ENCODE measurements around the gene MDN1. TPM values are rescaled to one million over a fixed set of nuclear protein-coding genes. Genes with fewer than 3 reads are reported as not detected.

Gene MDN1
- polyA plus RNA-seq, 1 of the 3 experiments (the other 2 are of a cell fraction), result 8.5 TPM

GRCh38 chr6:89680150-89680549 lies 139.4 kb downstream of the MDN1 start:
- no peaks in the 10 kb centered on the region for H3K27me3 ChIP-seq (ENCODE audit: insufficient read depth)
- no peaks in the 10 kb centered on the region for H3K9me2 ChIP-seq
- H3K9me3 ChIP-seq, result no peaks in the 10 kb centered on the region
- DNase-seq, result no peak
- H3K9ac ChIP-seq, result no peak overlapping the region
- POLR2A ChIA-PET, result no interaction called here
- WGBS (ENCODE audit: low lambda C conversion rate), result 86% methylated on average over 2 of the region's 2 CpGs
- CTCF ChIA-PET, result interaction anchor here (1.0 kb wide), 1 partner anchor 34 kb away, joined by 3 read pairs; no protein-coding TSS in a partner anchor
- H3K79me2 ChIP-seq (ENCODE audit: insufficient read depth), result no peaks in the 10 kb centered on the region
- H4K20me1 ChIP-seq (ENCODE audit: insufficient read depth), result no peaks in the 10 kb centered on the region
- no peak overlapping the region for H3K4me3 ChIP-seq (ENCODE audit: low read depth in 2 of 2, low read length in 1 of 2)
- TF ChIP-seq RXRA (IDR thresholded peaks at IDR 0.05; ENCODE audit: borderline replicate concordance, low read depth) (no peak), MEF2A (IDR thresholded peaks at IDR 0.05; ENCODE audit: borderline replicate concordance, low read depth) (no peak), NFIC (IDR thresholded peaks at IDR 0.05; ENCODE audit: borderline replicate concordance) (peak; percentile 42)
- H2AFZ ChIP-seq (ENCODE audit: low read depth), result no peak overlapping the region
- peaks cover 44 to 59% of the 10 kb centered on the region in 2 experiments for H3K36me3 ChIP-seq (replicated peaks in 1 of 2; ENCODE audit: control insufficient read depth in 1 of 2, insufficient read depth in 2 of 2, low read length in 1 of 2)
- no peak overlapping the region for H3K27ac ChIP-seq (ENCODE audit: low read depth in 2 of 2, low read length in 1 of 2)
- no peaks in the 10 kb centered on the region for H3F3A ChIP-seq (replicated peaks; ENCODE audit: insufficient read depth)
- H3K4me2 ChIP-seq, result no peak overlapping the region
- H3K4me1 ChIP-seq (ENCODE audit: control insufficient read depth in 1 of 2, insufficient read depth in 2 of 2, low read depth in 1 of 2, low read length in 1 of 2), result peaks cover 0 to 10% of the 10 kb centered on the region in 2 experiments; a peak in 3 of 4 replicates

GRCh38 chr6:89679215-89680120 lies 140.1 kb downstream of the MDN1 start:
- peaks cover 41 to 59% of the 10 kb centered on the region in 2 experiments for H3K36me3 ChIP-seq (replicated peaks in 1 of 2; ENCODE audit: control insufficient read depth in 1 of 2, insufficient read depth in 2 of 2, low read length in 1 of 2)
- no peak overlapping the region for H2AFZ ChIP-seq (ENCODE audit: low read depth)
- H3K27ac ChIP-seq (ENCODE audit: low read depth in 2 of 2, low read length in 1 of 2), result no peak overlapping the region
- peaks cover 0 to 10% of the 10 kb centered on the region in 2 experiments; a peak in 3 of 4 replicates for H3K4me1 ChIP-seq (ENCODE audit: control insufficient read depth in 1 of 2, insufficient read depth in 2 of 2, low read depth in 1 of 2, low read length in 1 of 2)
- no peaks in the 10 kb centered on the region for H3K9me2 ChIP-seq
- DNase-seq, result no peak
- no peak overlapping the region for H3K4me3 ChIP-seq (ENCODE audit: low read depth in 2 of 2, low read length in 1 of 2)
- 88% methylated on average over 6 of the region's 6 CpGs for WGBS (ENCODE audit: low lambda C conversion rate)
- ChIA-PET POLR2A (no interaction called here), CTCF (no interaction called here)
- H3K4me2 ChIP-seq, result no peak overlapping the region
- no peaks in the 10 kb centered on the region for H3F3A ChIP-seq (replicated peaks; ENCODE audit: insufficient read depth)
- no peaks in the 10 kb centered on the region for H3K9me3 ChIP-seq
- H4K20me1 ChIP-seq (ENCODE audit: insufficient read depth), result no peaks in the 10 kb centered on the region
- no peaks in the 10 kb centered on the region for H3K27me3 ChIP-seq (ENCODE audit: insufficient read depth)
- no peaks in the 10 kb centered on the region for H3K79me2 ChIP-seq (ENCODE audit: insufficient read depth)
- H3K9ac ChIP-seq, result no peak overlapping the region
- TF ChIP-seq PBX3 (IDR thresholded peaks at IDR 0.05) (no peak), REST (IDR thresholded peaks at IDR 0.05; ENCODE audit: low read depth, low read length) (no peak), NFIC (IDR thresholded peaks at IDR 0.05; ENCODE audit: borderline replicate concordance) (no peak), MEF2A (IDR thresholded peaks at IDR 0.05; ENCODE audit: borderline replicate concordance, low read depth) (no peak), SMC3 (IDR thresholded peaks at IDR 0.05; ENCODE audit: low read depth, low read length) (no peak), RFX5 (IDR thresholded peaks at IDR 0.05; ENCODE audit: low read length) (no peak), POLR2AphosphoS5 (IDR thresholded peaks at IDR 0.05; ENCODE audit: low read depth, low read length) (no peak), IRF3 (IDR thresholded peaks at IDR 0.05; ENCODE audit: low read depth, low read length) (no peak), JUND (IDR thresholded peaks at IDR 0.05) (no peak), CHD2 (IDR thresholded peaks at IDR 0.05; ENCODE audit: low read length, partially characterized antibody) (no peak), RAD21 (IDR thresholded peaks at IDR 0.05; ENCODE audit: low read length) (no peak), EZH2phosphoT487 (IDR thresholded peaks at IDR 0.05; ENCODE audit: borderline replicate concordance, low read depth) (no peak), USF1 (IDR thresholded peaks at IDR 0.05; ENCODE audit: borderline replicate concordance, low read depth) (no peak), USF2 (IDR thresholded peaks at IDR 0.05; ENCODE audit: borderline replicate concordance, low read depth, low read length) (no peak), SIN3A (IDR thresholded peaks at IDR 0.05; ENCODE audit: borderline replicate concordance, low read depth, low read length) (no peak), TCF12 (IDR thresholded peaks at IDR 0.05) (no peak)

Measured in SK-N-SH (cell line).